Fibroblast of lung (primary cell): ENCODE measurements around the gene KCND2. TPM values are rescaled to one million over a fixed set of nuclear protein-coding genes. Genes with fewer than 3 reads are reported as not detected.

Experiments
- DNase-seq, 2 donors: peaks; one replicate each; pipeline versions ENCODE4 v3.0.0 to v3.0.0-alpha.2; 2010; ENCODE audit warnings: low read depth in 2 of 2
- H2AFZ ChIP-seq: 2 replicates; pipeline ENCODE4 v1.5.1; 2012; ENCODE audit warnings: low read length, control low read depth, inconsistent platforms
- H3K27ac ChIP-seq: 2 replicates; pipeline ENCODE4 v1.5.1; 2011; ENCODE audit warnings: low read length, control low read depth; ENCODE audit not compliant: insufficient read depth
- H3K27me3 ChIP-seq: 2 replicates; pipeline ENCODE4 v1.5.1; 2011; ENCODE audit warnings: mild to moderate bottlenecking, low read length; ENCODE audit not compliant: control insufficient read depth, insufficient read depth
- H3K36me3 ChIP-seq: 2 replicates; pipeline ENCODE4 v1.5.1; 2011; ENCODE audit warnings: low read length; ENCODE audit not compliant: control insufficient read depth, insufficient read depth
- H3K4me1 ChIP-seq: 2 replicates; pipeline ENCODE4 v1.5.1; 2011; ENCODE audit warnings: low read length; ENCODE audit not compliant: control insufficient read depth, insufficient read depth; ENCODE audit errors: extremely low read depth
- H3K4me2 ChIP-seq: 2 replicates; pipeline ENCODE4 v1.5.1; 2011; ENCODE audit warnings: low read length, control low read depth; ENCODE audit not compliant: insufficient read depth; ENCODE audit errors: extremely low read depth
- H3K4me3 ChIP-seq, 4 experiments: fragments of 200-600 bp in 1 of 4; sonication (generic) in 1 of 4; replicated peaks in 1 of 4; 2 replicates each; pipeline ENCODE4 v1.5.1; 2011 to 2016; ENCODE audit warnings: low read length in 4 of 4, low read depth in 3 of 4, mild to moderate bottlenecking in 3 of 4, control low read depth in 2 of 4, inconsistent platforms in 1 of 4, mixed read lengths in 1 of 4; ENCODE audit not compliant: insufficient read depth in 1 of 4; ENCODE audit errors: control extremely low read depth in 1 of 4
- H3K79me2 ChIP-seq: 2 replicates; pipeline ENCODE4 v1.5.1; 2012; ENCODE audit warnings: mild to moderate bottlenecking, low read length, inconsistent platforms; ENCODE audit not compliant: control insufficient read depth, insufficient read depth
- H3K9ac ChIP-seq: 2 replicates; pipeline ENCODE4 v1.5.1; 2011; ENCODE audit warnings: mild to moderate bottlenecking, low read length, control low read depth; ENCODE audit not compliant: insufficient read depth
- H3K9me3 ChIP-seq: 2 replicates; pipeline ENCODE4 v1.5.1; 2012; ENCODE audit warnings: low read depth, low read length; ENCODE audit not compliant: control insufficient read depth, insufficient read depth
- H4K20me1 ChIP-seq: 2 replicates; pipeline ENCODE4 v1.5.1; 2011; ENCODE audit warnings: low read length; ENCODE audit not compliant: control insufficient read depth, insufficient read depth; ENCODE audit errors: extremely low read depth
- CTCF ChIP-seq, 2 donors: IDR thresholded peaks in 1 of 2; conservative IDR thresholded peaks in 1 of 2; 1 replicate in 1 of 2; 2 replicates in 1 of 2; pipeline ENCODE4 v1.5.1; 2011 to 2012; ENCODE audit warnings: low read length in 2 of 2, control low read depth in 1 of 2, inconsistent platforms in 1 of 2, low read depth in 1 of 2, mild to moderate bottlenecking in 1 of 2
- EZH2 ChIP-seq: IDR thresholded peaks from 2 replicates; pipeline ENCODE4 v1.5.1; 2012; ENCODE audit warnings: low read length, control low read depth, mild to moderate bottlenecking; ENCODE audit errors: missing control alignments
- polyA plus RNA-seq, 2 donors: library from polyadenylated mRNA; depleted of rRNA in 1 of 2; stranded (reverse) in 1 of 2; unstranded in 1 of 2; fragments of >200 nt; gene quantifications; 2 replicates each; pipeline ENCODE4 v1.2.1, GENCODE V29; 2011 to 2012; ENCODE audit warnings: missing spikeins in 1 of 2
- total RNA-seq: library from RNA; depleted of rRNA; stranded (reverse); fragments of >200 nt; gene quantifications from 2 replicates; pipeline ENCODE4 v1.2.1, GENCODE V29; 2014

The KCND2 gene
- total and polyA plus RNA-seq, 2 donors (not counting 1 experiment from before 2014, with no cell fraction given): 2.1 to 6.1 TPM

- no peaks in the 10 kb centered on the region for H3K36me3 ChIP-seq
- no peaks in the 10 kb centered on the region for H3K27me3 ChIP-seq
- H3K4me3 ChIP-seq: no peak overlapping the region
- H3K9me3 ChIP-seq: no peaks in the 10 kb centered on the region
- H4K20me1 ChIP-seq: no peaks in the 10 kb centered on the region
- no peak for TF ChIP-seq EZH2
- no peak for TF ChIP-seq CTCF (conservative IDR thresholded peaks at IDR 0.05 in 1 of 2, IDR thresholded peaks at IDR 0.05 in 1 of 2; ENCODE audit: low read depth in 1 of 2, low read length in 2 of 2)
- H3K4me2 ChIP-seq: no peak overlapping the region
- no peaks in the 10 kb centered on the region for H3K4me1 ChIP-seq
- DNase-seq: no peak
- H3K27ac ChIP-seq: no peak overlapping the region
- H2AFZ ChIP-seq: no peak overlapping the region
- no peak overlapping the region for H3K9ac ChIP-seq
- H3K79me2 ChIP-seq: no peaks in the 10 kb centered on the region
These were observed 524.2 kb downstream of the KCND2 start for GRCh38 chr7:120797026-120797645.

- no peak overlapping the region for H3K4me2 ChIP-seq
- H2AFZ ChIP-seq: no peak overlapping the region
- no peaks in the 10 kb centered on the region for H4K20me1 ChIP-seq
- H3K4me3 ChIP-seq: no peak overlapping the region
- no peaks in the 10 kb centered on the region for H3K9me3 ChIP-seq
- TF ChIP-seq CTCF (conservative IDR thresholded peaks at IDR 0.05 in 1 of 2, IDR thresholded peaks at IDR 0.05 in 1 of 2; ENCODE audit: low read depth in 1 of 2, low read length in 2 of 2) (no peak), EZH2 (no peak)
- no peaks in the 10 kb centered on the region for H3K79me2 ChIP-seq
- no peak overlapping the region for H3K27ac ChIP-seq
- no peaks in the 10 kb centered on the region for H3K36me3 ChIP-seq
- H3K4me1 ChIP-seq: no peaks in the 10 kb centered on the region
- no peaks in the 10 kb centered on the region for H3K27me3 ChIP-seq
- no peak for DNase-seq
- no peak overlapping the region for H3K9ac ChIP-seq
These were observed 526.2 kb downstream of the KCND2 start for GRCh38 chr7:120799147-120799546.
